Endothelial cell (in vitro differentiated cells): ENCODE data around the gene SYT12. TPM values are rescaled to one million over a fixed set of nuclear protein-coding genes. Genes with fewer than 3 reads are reported as not detected.

Experiments
- DNase-seq: peaks from one replicate; pipeline ENCODE4 v3.0.0; 2021; ENCODE audit warnings: low spot score
- H3K27ac Mint-ChIP-seq: one replicate; pipeline ENCODE4 v1.8.0; 2021; ENCODE audit warnings: mixed read lengths, inconsistent platforms; ENCODE audit not compliant: unreplicated experiment
- H3K27me3 Mint-ChIP-seq: one replicate; pipeline ENCODE4 v1.8.0; 2021; ENCODE audit warnings: mild to moderate bottlenecking, moderate library complexity, mixed read lengths, inconsistent platforms; ENCODE audit not compliant: unreplicated experiment
- H3K36me3 Mint-ChIP-seq: one replicate; pipeline ENCODE4 v1.8.0; 2021; ENCODE audit warnings: mild to moderate bottlenecking, low read depth, mixed read lengths, inconsistent platforms; ENCODE audit not compliant: unreplicated experiment
- H3K4me1 Mint-ChIP-seq: one replicate; pipeline ENCODE4 v1.8.0; 2021; ENCODE audit warnings: mild to moderate bottlenecking, mixed read lengths, inconsistent platforms; ENCODE audit not compliant: unreplicated experiment
- H3K4me3 Mint-ChIP-seq: one replicate; pipeline ENCODE4 v1.8.0; 2021; ENCODE audit warnings: mild to moderate bottlenecking, mixed read lengths, inconsistent platforms; ENCODE audit not compliant: unreplicated experiment
- H3K9me3 Mint-ChIP-seq: one replicate; pipeline ENCODE4 v1.8.0; 2021; ENCODE audit warnings: mixed read lengths, inconsistent platforms; ENCODE audit not compliant: unreplicated experiment
- total RNA-seq: library from RNA; stranded (reverse); fragmentation: NEBNext Ultra II Directional; extraction: Animal tissue kit (Norgen Biotek cat#: 25700); gene quantifications from one replicate; pipeline ENCODE4 v1.2.1, GENCODE V29; 2021; ENCODE audit not compliant: unreplicated experiment
- TF ChIP-seq, protein P1 (sequence below): fragments of 200-600 bp; sonication (generic); IDR thresholded peaks from one replicate; pipeline ENCODE4 v1.5.0; 2021; ENCODE audit warnings: antibody characterized with exemption; ENCODE audit not compliant: unreplicated experiment

SYT12 gene
- total RNA-seq, 1 donor from 2014 or later: 0.82 TPM

- DNase-seq: no peak
- H3K27me3 Mint-ChIP-seq: no peaks in the 10 kb centered on the region
- H3K4me1 Mint-ChIP-seq: peaks cover 2% of the 10 kb centered on the region
- H3K27ac Mint-ChIP-seq: no peak overlapping the region
- TF ChIP-seq, protein P1, sequence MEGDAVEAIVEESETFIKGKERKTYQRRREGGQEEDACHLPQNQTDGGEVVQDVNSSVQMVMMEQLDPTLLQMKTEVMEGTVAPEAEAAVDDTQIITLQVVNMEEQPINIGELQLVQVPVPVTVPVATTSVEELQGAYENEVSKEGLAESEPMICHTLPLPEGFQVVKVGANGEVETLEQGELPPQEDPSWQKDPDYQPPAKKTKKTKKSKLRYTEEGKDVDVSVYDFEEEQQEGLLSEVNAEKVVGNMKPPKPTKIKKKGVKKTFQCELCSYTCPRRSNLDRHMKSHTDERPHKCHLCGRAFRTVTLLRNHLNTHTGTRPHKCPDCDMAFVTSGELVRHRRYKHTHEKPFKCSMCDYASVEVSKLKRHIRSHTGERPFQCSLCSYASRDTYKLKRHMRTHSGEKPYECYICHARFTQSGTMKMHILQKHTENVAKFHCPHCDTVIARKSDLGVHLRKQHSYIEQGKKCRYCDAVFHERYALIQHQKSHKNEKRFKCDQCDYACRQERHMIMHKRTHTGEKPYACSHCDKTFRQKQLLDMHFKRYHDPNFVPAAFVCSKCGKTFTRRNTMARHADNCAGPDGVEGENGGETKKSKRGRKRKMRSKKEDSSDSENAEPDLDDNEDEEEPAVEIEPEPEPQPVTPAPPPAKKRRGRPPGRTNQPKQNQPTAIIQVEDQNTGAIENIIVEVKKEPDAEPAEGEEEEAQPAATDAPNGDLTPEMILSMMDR: no peak
- no peaks in the 10 kb centered on the region for H3K9me3 Mint-ChIP-seq
- no peaks in the 10 kb centered on the region for H3K36me3 Mint-ChIP-seq
- H3K4me3 Mint-ChIP-seq: no peak overlapping the region
Measured at GRCh38 chr11:67060111-67060522, 37.2 kb downstream of the SYT12 start.

DNA sequence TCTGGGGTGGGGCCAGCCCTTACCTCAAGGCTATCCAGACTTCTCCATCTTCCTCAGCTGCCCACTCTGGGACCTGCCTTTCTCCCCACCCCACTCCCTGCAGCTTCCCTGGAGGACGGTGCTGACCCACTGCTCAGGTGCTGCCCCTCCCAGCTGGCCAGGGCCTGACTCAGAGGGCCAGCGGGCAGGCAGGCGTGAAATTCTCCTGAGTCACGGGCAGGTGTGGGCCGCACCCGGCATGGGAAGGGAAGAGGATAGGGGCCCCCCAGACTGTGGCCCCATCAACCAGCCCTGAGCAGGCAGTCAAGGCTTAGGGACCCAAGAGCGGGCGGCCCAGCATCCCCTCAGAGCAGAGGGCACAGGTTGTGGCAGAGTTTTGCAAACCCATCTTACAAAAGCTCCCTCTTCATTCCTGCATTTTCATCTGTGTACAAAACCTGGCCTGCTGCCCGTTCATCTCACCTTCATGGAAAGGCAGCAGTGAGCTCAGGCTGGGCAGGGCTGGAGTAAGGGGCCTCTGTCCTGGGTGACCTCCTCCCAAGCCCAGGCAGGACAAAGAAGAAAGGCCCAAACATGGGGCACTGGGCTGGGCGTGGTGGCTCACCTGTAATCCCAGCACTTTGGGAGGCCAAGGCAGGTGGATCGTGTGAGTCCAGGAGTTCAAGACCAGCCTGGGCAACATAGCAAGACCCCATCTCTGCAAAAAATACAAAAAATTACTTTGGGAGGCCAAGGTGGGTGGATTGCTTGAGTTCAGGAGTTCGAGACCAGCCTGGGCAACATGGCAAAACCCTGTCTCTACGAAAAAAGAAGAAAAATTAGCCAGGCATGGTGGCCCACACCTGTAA is 39.8 kb downstream of the SYT12 start:
- no peak overlapping the region for H3K4me3 Mint-ChIP-seq
- DNase-seq: no peak
- no peaks in the 10 kb centered on the region for H3K9me3 Mint-ChIP-seq
- TF ChIP-seq, protein P1: no peak
- H3K27me3 Mint-ChIP-seq: no peaks in the 10 kb centered on the region
- H3K27ac Mint-ChIP-seq: no peak overlapping the region
- H3K4me1 Mint-ChIP-seq: no peaks in the 10 kb centered on the region
- H3K36me3 Mint-ChIP-seq: no peaks in the 10 kb centered on the region

- Mint-ChIP-seq H3K4me3 (no peak overlapping the region), H3K36me3 (no peaks in the 10 kb centered on the region), H3K9me3 (no peaks in the 10 kb centered on the region), H3K4me1 (no peaks in the 10 kb centered on the region), H3K27ac (no peak overlapping the region), H3K27me3 (peaks cover 3% of the 10 kb centered on the region)
- TF ChIP-seq, protein P1: no peak
- no peak for DNase-seq
Measured at GRCh38 chr11:67066333-67066709, 43.4 kb downstream of the SYT12 start.

DNA sequence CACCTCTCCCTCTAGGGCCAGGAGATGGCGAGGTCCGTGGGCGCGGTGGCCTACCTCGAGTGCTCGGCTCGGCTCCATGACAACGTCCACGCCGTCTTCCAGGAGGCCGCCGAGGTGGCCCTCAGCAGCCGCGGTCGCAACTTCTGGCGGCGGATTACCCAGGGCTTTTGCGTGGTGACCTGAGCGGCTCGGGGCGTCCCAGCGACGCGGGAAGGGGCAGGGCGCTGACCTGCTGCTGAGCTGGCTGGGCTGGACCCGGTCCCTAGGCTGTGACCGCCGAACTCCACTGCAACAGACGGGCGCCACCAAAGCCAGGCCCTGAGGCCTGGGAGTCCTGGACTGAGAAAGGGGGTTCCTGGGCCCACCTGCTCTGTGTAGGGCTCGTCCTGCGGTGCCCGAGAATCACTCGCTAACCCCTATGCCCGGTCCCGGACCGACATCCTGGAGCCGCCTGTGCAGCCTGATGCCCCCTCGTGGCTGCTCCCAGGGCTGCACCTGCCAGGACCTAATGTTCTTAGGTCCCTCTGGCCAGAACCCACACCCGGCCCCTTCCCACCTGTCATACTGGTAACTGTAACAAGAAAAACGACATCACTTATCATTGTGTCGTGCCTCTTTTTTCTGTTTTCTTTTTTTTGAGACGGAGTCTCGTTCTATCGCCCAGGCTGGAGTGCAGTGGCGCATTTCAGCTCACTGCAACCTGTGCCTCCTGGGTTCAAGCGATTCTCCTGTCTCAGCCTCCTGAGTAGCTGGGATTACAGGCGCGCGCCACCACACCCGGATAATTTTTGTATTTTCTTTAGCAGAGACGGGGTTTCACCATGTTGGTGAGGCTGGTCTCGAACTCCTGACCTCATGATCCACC is 48.7 kb downstream of the SYT12 start:
- DNase-seq: peak; percentile 89
- peaks cover 3% of the 10 kb centered on the region for H3K27me3 Mint-ChIP-seq
- no peak overlapping the region for H3K4me3 Mint-ChIP-seq
- H3K9me3 Mint-ChIP-seq: no peaks in the 10 kb centered on the region
- TF ChIP-seq, protein P1: peak; percentile 94
- H3K27ac Mint-ChIP-seq: no peak overlapping the region
- H3K4me1 Mint-ChIP-seq: no peaks in the 10 kb centered on the region
- no peaks in the 10 kb centered on the region for H3K36me3 Mint-ChIP-seq
